Left lung (tissue), 10 donors: ENCODE results near the gene CADM4. TPM values are rescaled to one million over a fixed set of nuclear protein-coding genes. Genes with fewer than 3 reads are reported as not detected.

ENCODE experiments used
- ATAC-seq: fragments of 200-7000 bp; cut with Tn5 transposase; one replicate; pipeline ENCODE4 v1.9.1; 2020; ENCODE audit warnings: moderate library complexity
- DNase-seq, 4 donors: peaks; one replicate each; pipeline ENCODE4 v3.0.0-alpha.2; 2013 to 2020
- H3K27ac ChIP-seq, 2 donors: fragments of 200-600 bp; sonication (generic) in 1 of 2; one replicate each; pipeline versions ENCODE4 v1.5.0 to v1.8.0; 2020 to 2021
- H3K27me3 ChIP-seq, 2 donors: fragments of 200-600 bp; sonication (generic) in 1 of 2; one replicate each; pipeline versions ENCODE4 v1.5.0 to v1.8.0; 2020 to 2021
- H3K36me3 ChIP-seq, 2 donors: fragments of 200-600 bp; sonication (generic) in 1 of 2; one replicate each; pipeline versions ENCODE4 v1.5.0 to v1.8.0; 2020 to 2021
- H3K4me1 ChIP-seq, 2 donors: fragments of 200-600 bp; one replicate each; pipeline ENCODE4 v1.8.0; 2021
- H3K4me3 ChIP-seq, 2 donors: fragments of 200-600 bp; sonication (generic) in 1 of 2; one replicate each; pipeline versions ENCODE4 v1.5.0 to v1.8.0; 2020 to 2021; ENCODE audit warnings: mild to moderate bottlenecking in 1 of 2
- H3K9me3 ChIP-seq, 2 donors: fragments of 200-600 bp; sonication (generic) in 1 of 2; one replicate each; pipeline versions ENCODE4 v1.5.0 to v1.8.0; 2020 to 2021
- intact Hi-C, 2 donors: fragments of 100-400 bp; cut with DNase I; formaldehyde crosslinking; loops; one replicate each; pipeline versions ENCODE4 v1.11.2 to v1.14.2; 2022
- polyA plus RNA-seq, 6 donors: library from polyadenylated mRNA; unstranded; fragments of 120-200 nt; gene quantifications; one replicate each; pipeline ENCODE4 v1.2.1, GENCODE V29; 2013; ENCODE audit not compliant: insufficient read length in 6 of 6
- total RNA-seq, 2 donors: library from RNA; stranded (reverse); fragmentation: NEBNext Ultra II Directional; extraction: Animal tissue kit (Norgen Biotek cat#: 25700); gene quantifications; one replicate each; pipeline ENCODE4 v1.2.1, GENCODE V29; 2021
- TF ChIP-seq, protein P1 (sequence below), 2 donors: fragments of 200-600 bp; sonication (generic) in 1 of 2; IDR thresholded peaks; one replicate each; pipeline versions ENCODE4 v1.5.0 to v1.8.0; 2021; ENCODE audit warnings: antibody characterized with exemption in 2 of 2
- donor health status: DM: no; HTN: yes; CAD: no.
- donor health status: DM: no; HTN: no; CAD: no.

Gene CADM4
- total and polyA plus RNA-seq, 8 donors = 4.7 to 24.0 (median 19.6) TPM

- Histone ChIP-seq H3K4me3 (no peak overlapping the region), H3K27ac (no peak overlapping the region), H3K9me3 (no peaks in the 10 kb centered on the region), H3K4me1 (no peaks in the 10 kb centered on the region), H3K27me3 (no peaks in the 10 kb centered on the region), H3K36me3 (peaks cover 0 to 90% of the 10 kb centered on the region in 2 donors)
- DNase-seq = no peak
- intact Hi-C loops = loop anchor here in 1 of 2 donors (10.0 kb wide), 1 partner anchor 95 kb away; no protein-coding TSS in a partner anchor
- no peak for ATAC-seq
- TF ChIP-seq, protein P1, sequence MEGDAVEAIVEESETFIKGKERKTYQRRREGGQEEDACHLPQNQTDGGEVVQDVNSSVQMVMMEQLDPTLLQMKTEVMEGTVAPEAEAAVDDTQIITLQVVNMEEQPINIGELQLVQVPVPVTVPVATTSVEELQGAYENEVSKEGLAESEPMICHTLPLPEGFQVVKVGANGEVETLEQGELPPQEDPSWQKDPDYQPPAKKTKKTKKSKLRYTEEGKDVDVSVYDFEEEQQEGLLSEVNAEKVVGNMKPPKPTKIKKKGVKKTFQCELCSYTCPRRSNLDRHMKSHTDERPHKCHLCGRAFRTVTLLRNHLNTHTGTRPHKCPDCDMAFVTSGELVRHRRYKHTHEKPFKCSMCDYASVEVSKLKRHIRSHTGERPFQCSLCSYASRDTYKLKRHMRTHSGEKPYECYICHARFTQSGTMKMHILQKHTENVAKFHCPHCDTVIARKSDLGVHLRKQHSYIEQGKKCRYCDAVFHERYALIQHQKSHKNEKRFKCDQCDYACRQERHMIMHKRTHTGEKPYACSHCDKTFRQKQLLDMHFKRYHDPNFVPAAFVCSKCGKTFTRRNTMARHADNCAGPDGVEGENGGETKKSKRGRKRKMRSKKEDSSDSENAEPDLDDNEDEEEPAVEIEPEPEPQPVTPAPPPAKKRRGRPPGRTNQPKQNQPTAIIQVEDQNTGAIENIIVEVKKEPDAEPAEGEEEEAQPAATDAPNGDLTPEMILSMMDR (IDR thresholded peaks at IDR 0.05) = no peak
These were observed 9.9 kb upstream of the CADM4 start for GRCh38 chr19:43649514-43649913.

DNA sequence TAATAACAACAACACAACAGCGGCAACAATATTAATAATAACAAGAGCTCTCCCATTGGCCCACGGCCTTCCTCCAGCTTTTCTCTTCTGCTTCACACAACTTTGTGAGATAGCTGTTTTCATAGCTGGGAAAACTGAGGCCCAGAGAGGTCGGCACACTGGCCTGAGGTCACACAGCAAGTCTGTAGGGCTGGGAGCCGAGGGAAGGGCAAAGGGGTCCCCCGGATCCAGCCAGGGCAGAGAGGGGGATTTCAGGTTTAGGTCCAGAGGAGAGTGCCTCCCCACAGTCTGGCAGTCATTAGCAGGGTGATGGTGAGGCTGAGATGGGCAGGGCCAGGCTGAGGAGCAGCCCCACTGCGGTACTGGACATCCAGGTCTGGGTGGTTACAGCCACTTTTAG is 9.0 kb upstream of the CADM4 start:
- no peaks in the 10 kb centered on the region for H3K27me3 ChIP-seq
- H3K4me3 ChIP-seq = no peak overlapping the region
- TF ChIP-seq, protein P1 (IDR thresholded peaks at IDR 0.05) = no peak
- no peak for ATAC-seq
- no peak overlapping the region for H3K27ac ChIP-seq
- DNase-seq = peak in 1 of 4 donors; percentile 17
- no peaks in the 10 kb centered on the region for H3K9me3 ChIP-seq
- peaks cover 0 to 81% of the 10 kb centered on the region in 2 donors for H3K36me3 ChIP-seq
- intact Hi-C loops = loop anchor here in 1 of 2 donors (10.0 kb wide), 1 partner anchor 94 kb away; no protein-coding TSS in a partner anchor
- H3K4me1 ChIP-seq = no peaks in the 10 kb centered on the region

GRCh38 chr19:43644181-43644580 is 4.5 kb upstream of the CADM4 start:
- Histone ChIP-seq H3K4me3 (no peak overlapping the region), H3K36me3 (peaks cover 0 to 37% of the 10 kb centered on the region in 2 donors), H3K27me3 (peaks cover 0 to 22% of the 10 kb centered on the region in 2 donors), H3K4me1 (peaks cover 7% of the 10 kb centered on the region in 2 donors), H3K9me3 (no peaks in the 10 kb centered on the region), H3K27ac (no peak overlapping the region)
- intact Hi-C loops = loop anchor here in 1 of 2 donors (10.0 kb wide), 1 partner anchor 89 kb away; no protein-coding TSS in a partner anchor
- DNase-seq = no peak
- TF ChIP-seq, protein P1 (IDR thresholded peaks at IDR 0.05) = no peak
- ATAC-seq = no peak

GRCh38 chr19:43643326-43643725 is 3.7 kb upstream of the CADM4 start:
- peaks cover 0 to 28% of the 10 kb centered on the region in 2 donors for H3K36me3 ChIP-seq
- no peak for DNase-seq
- intact Hi-C loops = loop anchor here in 1 of 2 donors (10.0 kb wide), 1 partner anchor 89 kb away; no protein-coding TSS in a partner anchor
- no peak for ATAC-seq
- no peak overlapping the region for H3K27ac ChIP-seq
- TF ChIP-seq, protein P1 (IDR thresholded peaks at IDR 0.05) = no peak
- no peak overlapping the region for H3K4me3 ChIP-seq
- H3K27me3 ChIP-seq = peaks cover 0 to 30% of the 10 kb centered on the region in 2 donors
- H3K9me3 ChIP-seq = no peaks in the 10 kb centered on the region
- H3K4me1 ChIP-seq = peaks cover 7% of the 10 kb centered on the region in 2 donors

DNA sequence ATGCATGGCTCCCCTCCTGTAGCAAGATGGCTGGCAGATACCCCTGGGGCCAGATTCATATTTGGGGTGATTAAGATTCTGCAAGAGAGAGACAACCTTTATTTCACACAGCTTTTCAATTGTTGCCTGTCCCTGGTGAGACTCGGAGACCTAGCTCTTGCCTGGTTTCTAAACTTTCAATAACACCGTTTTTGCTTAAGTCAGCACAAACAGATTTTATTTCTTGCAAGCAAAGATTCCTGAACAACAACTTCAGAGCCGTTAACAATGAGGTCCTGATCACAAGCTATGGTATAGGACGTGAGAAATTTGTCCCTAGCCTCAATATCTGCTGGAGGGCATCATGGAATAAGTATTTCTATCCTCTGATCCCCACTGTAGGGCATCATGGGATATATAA is 2.9 kb upstream of the CADM4 start:
- ATAC-seq (no peak), DNase-seq (no peak)
- intact Hi-C loops = loop anchor here in 1 of 2 donors (10.0 kb wide), 1 partner anchor 88 kb away; no protein-coding TSS in a partner anchor
- H3K27ac ChIP-seq = no peak overlapping the region
- H3K36me3 ChIP-seq = peaks cover 0 to 20% of the 10 kb centered on the region in 2 donors
- TF ChIP-seq, protein P1 (IDR thresholded peaks at IDR 0.05) = no peak
- peaks cover 0 to 38% of the 10 kb centered on the region in 2 donors for H3K27me3 ChIP-seq
- H3K9me3 ChIP-seq = no peaks in the 10 kb centered on the region
- peaks cover 7% of the 10 kb centered on the region in 2 donors for H3K4me1 ChIP-seq
- H3K4me3 ChIP-seq = no peak overlapping the region
